Body of pancreas (tissue), 4 donors: ENCODE measurements around the gene CTNNB1. TPM values are rescaled to one million over a fixed set of nuclear protein-coding genes. Genes with fewer than 3 reads are reported as not detected.

Experiments
- ATAC-seq: fragments of 150-250 bp; one replicate; pipeline ENCODE4 v1.9.1; 2016
- DNase-seq, 4 donors: peaks; one replicate each; pipeline ENCODE4 v3.0.0-alpha.2; 2019
- H3K27ac ChIP-seq, 4 donors: fragments of 200-600 bp; sonication (generic); 1 replicate in 3 of 4; 2 replicates in 1 of 4; pipeline versions ENCODE4 v1.5.1 to v1.6.1; 2016 to 2019; ENCODE audit warnings: mild to moderate bottlenecking in 1 of 4, mixed read lengths in 1 of 4, moderate library complexity in 1 of 4
- H3K27me3 ChIP-seq, 2 donors: fragments of 200-600 bp; sonication (generic); one replicate each; pipeline ENCODE4 v1.6.0; 2016; ENCODE audit warnings: mild to moderate bottlenecking in 1 of 2
- H3K36me3 ChIP-seq, 2 donors: fragments of 200-600 bp; sonication (generic); replicated peaks in 1 of 2; 2 replicates each; pipeline ENCODE4 v1.5.1; 2016; ENCODE audit warnings: low read depth in 2 of 2; ENCODE audit not compliant: insufficient read depth in 1 of 2
- H3K4me1 ChIP-seq: fragments of 200-600 bp; sonication (generic); one replicate; pipeline ENCODE4 v1.6.0; 2016
- H3K4me3 ChIP-seq, 2 donors: fragments of 200-600 bp; sonication (generic); 1 replicate in 1 of 2; 2 replicates in 1 of 2; pipeline ENCODE4 v1.5.1; 2016 to 2019
- H3K9me3 ChIP-seq, 3 donors: fragments of 200-600 bp; sonication (generic); 1 replicate in 2 of 3; 2 replicates in 1 of 3; pipeline ENCODE4 v1.5.1; 2016
- CTCF ChIP-seq, 7 experiments: fragments of 450-650 bp in 4 of 7; fragments of 200-600 bp in 3 of 7; sonication (generic) in 3 of 7; IDR thresholded peaks; one replicate each; pipeline ENCODE4 v1.5.1; 2016 to 2019; ENCODE audit warnings: antibody characterized with exemption in 7 of 7
- POLR2A ChIP-seq, 3 donors: fragments of 450-650 bp; IDR thresholded peaks; one replicate each; pipeline ENCODE4 v1.6.1; 2016; ENCODE audit warnings: antibody characterized with exemption in 3 of 3, mild to moderate bottlenecking in 2 of 3
- WGBS, 2 donors: methylation state at CpG; one replicate each; pipeline ENCODE4 v1.1.5; 2017; 5-methylcytosine and 5-hydroxymethylcytosine counted together
- intact Hi-C: fragments of 100-400 bp; cut with DNase I; formaldehyde crosslinking; loops from one replicate; pipeline ENCODE4 v1.15.1; 2023
- total RNA-seq, 2 donors: library from RNA; depleted of rRNA; stranded (reverse); fragments of >200 nt; gene quantifications; one replicate each; pipeline ENCODE4 v1.1.0, GENCODE V29; 2016

Gene CTNNB1
- total RNA-seq, 2 donors from 2014 or later: 144 to 266 TPM

DNA sequence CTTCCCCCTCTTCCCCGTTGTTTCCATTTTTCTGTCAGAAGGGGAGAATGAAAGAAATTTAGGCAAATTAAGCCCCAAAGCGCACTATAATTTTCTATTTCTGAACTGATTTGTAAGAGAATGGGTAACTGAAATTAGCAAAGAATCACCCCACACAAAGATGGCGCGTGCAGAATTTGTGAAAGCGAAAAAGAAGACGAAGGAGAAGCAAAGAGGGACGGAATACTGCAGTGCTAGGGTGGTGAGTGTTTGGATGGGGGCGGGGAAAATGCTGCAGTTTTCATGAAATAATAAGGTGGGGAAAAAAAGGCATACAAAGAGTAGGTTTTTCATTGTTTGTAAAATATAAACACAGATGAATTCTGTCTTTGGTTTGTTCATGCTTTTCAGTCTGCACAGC is 4.6 kb upstream of the CTNNB1 start:
- Histone ChIP-seq H3K4me1 (peaks cover 7% of the 10 kb centered on the region), H3K36me3 (no peaks in the 10 kb centered on the region), H3K27ac (no peak overlapping the region), H3K4me3 (no peak overlapping the region), H3K27me3 (no peaks in the 10 kb centered on the region), H3K9me3 (no peaks in the 10 kb centered on the region)
- intact Hi-C loops: no loop called here
- DNase-seq (no peak), ATAC-seq (no peak)
- TF ChIP-seq POLR2A (IDR thresholded peaks at IDR 0.05) (no peak), CTCF (IDR thresholded peaks at IDR 0.05) (no peak)
- 92 to 96% methylated on average over 8 of the region's 8 CpGs for WGBS, 2 donors

GRCh38 chr3:41195946-41196345 is 3.4 kb upstream of the CTNNB1 start:
- ATAC-seq: no peak
- DNase-seq: peak; percentile 18 to 59 (median 30)
- Histone ChIP-seq H3K27ac (peak overlapping the region in 1 of 4 donors; percentile 26), H3K9me3 (no peaks in the 10 kb centered on the region), H3K27me3 (no peaks in the 10 kb centered on the region), H3K4me3 (no peak overlapping the region), H3K4me1 (peaks cover 7% of the 10 kb centered on the region), H3K36me3 (no peaks in the 10 kb centered on the region)
- WGBS, 2 donors: 23% methylated on average over 6 to 7 of the region's 7 CpGs
- intact Hi-C loops: no loop called here
- no peak for TF ChIP-seq CTCF (IDR thresholded peaks at IDR 0.05)
- TF ChIP-seq POLR2A (IDR thresholded peaks at IDR 0.05): no peak

DNA sequence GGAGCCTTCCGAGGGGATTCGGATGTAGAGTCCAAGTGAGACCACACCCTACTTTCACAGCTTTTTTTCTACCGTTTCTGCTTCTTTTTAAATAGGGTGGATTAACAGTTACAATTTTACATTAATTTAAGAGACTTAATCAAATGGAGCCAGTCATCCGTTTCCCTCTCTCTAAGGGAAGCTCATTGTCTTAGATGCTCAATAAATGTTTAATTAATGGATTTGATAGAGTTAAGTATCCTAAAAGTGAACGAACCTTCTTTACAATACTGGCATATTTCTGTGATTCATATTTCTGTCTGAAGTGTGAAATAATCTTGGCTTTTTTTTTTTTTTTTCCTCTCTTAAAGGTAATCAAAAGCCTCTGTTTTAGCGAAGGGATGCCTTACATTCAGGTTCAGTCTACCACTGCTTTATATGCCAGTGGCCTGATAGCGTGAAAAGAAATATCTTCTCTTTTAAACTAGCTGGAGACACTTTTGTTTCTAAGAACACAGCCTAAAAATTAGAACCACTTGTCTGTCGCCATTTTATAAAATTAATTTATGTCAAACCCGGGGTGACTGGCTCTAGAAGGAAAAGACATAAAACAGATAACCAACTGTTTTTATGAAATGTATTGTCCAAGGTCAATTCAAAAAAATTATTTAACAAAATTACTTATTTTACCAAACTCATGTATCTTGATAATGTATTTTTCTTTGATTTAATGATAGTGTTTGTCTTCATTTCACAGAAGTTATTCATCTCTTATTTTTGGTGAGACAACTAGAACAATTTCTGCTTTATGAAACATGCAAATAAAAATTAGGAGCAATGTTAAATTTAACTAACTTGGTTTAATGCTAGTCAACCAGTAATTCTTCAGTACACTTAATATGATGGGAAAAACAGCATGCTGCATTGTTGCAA is 2.5 kb upstream of the CTNNB1 start:
- ATAC-seq (no peak), DNase-seq (no peak)
- Histone ChIP-seq H3K27me3 (no peaks in the 10 kb centered on the region), H3K27ac (peak overlapping the region in 1 of 4 donors; percentile 26), H3K9me3 (no peaks in the 10 kb centered on the region), H3K36me3 (no peaks in the 10 kb centered on the region), H3K4me3 (no peak overlapping the region), H3K4me1 (peaks cover 12% of the 10 kb centered on the region)
- intact Hi-C loops: no loop called here
- TF ChIP-seq CTCF (IDR thresholded peaks at IDR 0.05): no peak
- TF ChIP-seq POLR2A (IDR thresholded peaks at IDR 0.05): no peak
- 77 to 82% methylated on average over 9 of the region's 9 CpGs for WGBS, 2 donors

GRCh38 chr3:41198046-41198445 is 1.3 kb upstream of the CTNNB1 start:
- Histone ChIP-seq H3K4me1 (peaks cover 25% of the 10 kb centered on the region), H3K9me3 (no peaks in the 10 kb centered on the region), H3K4me3 (no peak overlapping the region), H3K27ac (no peak overlapping the region), H3K36me3 (no peaks in the 10 kb centered on the region), H3K27me3 (no peaks in the 10 kb centered on the region)
- intact Hi-C loops: no loop called here
- no peak for TF ChIP-seq POLR2A (IDR thresholded peaks at IDR 0.05)
- no peak for TF ChIP-seq CTCF (IDR thresholded peaks at IDR 0.05)
- DNase-seq: no peak
- no peak for ATAC-seq
- 67 to 69% methylated on average over 7 of the region's 7 CpGs for WGBS, 2 donors
